Activated CD4-positive, alpha-beta T cell treated with anti-CD3 and anti-CD28 coated beads for 1 hour (primary cell): ENCODE data around the gene SEMA6A.

ENCODE experiments used
- DNase-seq: peaks from one replicate; pipeline ENCODE4 v3.0.0-alpha.2; 2020

The SEMA6A gene

DNA sequence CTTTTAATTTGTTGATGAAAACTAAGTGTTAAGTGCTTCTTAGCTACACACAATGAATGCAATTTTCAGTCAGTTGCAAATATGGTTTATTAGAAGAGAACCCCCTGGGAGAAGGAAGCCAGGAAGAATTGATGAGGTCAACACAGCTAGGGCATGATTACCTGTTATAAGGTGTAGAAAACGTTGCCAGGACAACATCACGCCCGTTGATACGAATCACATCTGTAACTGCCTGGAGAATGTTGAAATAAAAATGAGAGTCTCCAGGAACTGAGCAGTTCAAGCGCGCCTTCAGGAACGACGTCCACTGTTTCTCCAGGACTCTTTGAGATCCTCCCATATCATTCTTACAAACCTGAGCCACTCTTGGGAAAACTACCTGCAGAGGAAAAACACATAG lies 88.0 kb downstream of the SEMA6A start:
- DNase-seq, result no peak

- DNase-seq, result no peak
These were observed 90.0 kb downstream of the SEMA6A start for GRCh38 chr5:116484645-116485044.

DNA sequence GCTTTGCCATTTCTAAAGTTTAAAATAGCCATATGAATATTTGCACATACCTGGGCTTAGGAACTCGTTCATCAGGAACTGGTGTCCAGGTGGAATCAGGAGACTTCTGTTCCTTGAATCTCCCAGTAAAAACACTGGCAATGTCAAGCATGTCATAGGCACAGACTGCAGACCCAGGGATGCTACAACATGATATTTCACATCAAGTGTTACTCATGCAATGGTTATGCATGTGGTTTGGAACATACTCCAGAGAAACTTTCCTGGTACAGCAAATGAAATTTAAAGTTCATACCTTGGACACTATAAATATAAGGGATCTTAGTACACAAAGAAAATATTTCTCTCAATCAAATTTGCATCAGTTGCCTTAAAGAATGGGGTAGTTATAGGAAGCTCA lies 92.2 kb downstream of the SEMA6A start:
- DNase-seq, result no peak

DNA sequence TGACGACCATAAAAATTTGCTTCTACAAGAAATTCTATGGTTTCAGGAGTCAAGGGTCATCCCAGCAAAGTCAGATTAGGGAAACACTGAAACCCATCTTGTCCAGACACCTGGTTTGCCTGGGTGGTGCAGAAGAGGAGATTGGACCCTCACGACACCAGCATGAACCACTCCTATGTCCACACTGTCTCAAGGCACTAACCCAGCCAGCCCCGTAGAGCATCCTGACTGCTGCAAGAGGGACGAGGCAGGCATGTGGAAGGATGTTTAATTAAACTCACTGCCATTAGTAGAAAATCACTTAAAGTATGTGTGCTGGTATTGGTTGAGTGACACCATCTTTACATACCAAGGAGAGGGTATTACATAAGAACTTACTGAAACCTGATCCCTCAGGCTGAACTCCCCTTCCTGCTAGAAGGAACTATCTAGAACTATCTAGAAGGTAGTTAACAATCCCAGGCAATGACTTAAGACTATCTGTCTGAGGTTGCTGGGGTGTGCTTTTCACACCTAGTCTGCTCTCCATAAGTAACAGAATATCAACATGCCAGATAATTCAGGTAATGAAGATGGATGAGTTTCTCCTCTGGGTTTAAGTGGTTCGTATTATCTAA lies 93.6 kb downstream of the SEMA6A start:
- no peak for DNase-seq

DNA sequence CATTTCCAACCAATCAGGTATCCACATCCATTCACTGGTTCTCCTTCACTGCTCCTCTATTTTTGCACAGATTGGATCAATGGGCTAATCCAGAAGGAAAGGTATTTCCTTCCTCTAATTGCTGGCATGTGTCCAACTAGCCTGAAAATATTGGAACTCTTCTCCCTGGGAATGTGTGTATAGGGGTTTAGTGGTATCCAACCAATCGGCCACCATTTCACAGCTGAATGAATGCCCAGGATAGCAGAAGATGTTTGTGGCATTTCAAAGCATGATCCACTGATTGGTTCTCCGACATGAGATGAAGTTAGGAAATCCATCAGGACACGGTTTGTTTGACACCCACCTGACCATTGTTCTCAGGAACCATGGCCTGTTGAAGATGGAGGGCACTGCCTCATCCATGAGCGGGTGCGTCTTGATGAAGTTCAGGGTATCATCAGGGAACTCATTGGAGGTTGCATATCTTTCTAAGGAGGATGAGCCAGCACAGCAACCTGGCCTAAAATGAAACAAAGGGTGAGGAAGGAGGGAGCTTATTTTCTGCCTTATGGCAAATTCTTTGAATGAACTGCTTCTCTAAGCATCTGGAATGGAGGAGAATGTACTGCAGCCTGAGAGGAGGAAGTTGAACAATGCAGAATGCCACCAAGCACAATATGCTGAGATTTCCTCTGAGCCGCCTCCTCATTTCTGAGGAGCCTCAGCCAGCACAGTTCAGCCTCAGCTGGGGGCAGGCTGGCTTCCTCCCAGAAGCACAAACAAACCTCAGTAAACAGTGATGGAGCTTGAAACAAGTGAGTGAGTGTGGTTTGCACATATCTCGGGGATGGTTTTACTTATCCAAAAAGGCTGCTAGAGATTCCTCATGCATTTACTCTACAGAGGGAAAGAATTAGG lies 94.6 kb downstream of the SEMA6A start:
- DNase-seq, result no peak

- DNase-seq, result no peak
These were observed 96.1 kb downstream of the SEMA6A start for GRCh38 chr5:116478491-116478890.

- DNase-seq, result no peak
These were observed 97.6 kb downstream of the SEMA6A start for GRCh38 chr5:116476897-116477537.

GRCh38 chr5:116475338-116475737 lies 99.3 kb downstream of the SEMA6A start:
- DNase-seq, result no peak

GRCh38 chr5:116473706-116474105 lies 100.9 kb downstream of the SEMA6A start:
- no peak for DNase-seq

GRCh38 chr5:116472274-116472673 lies 102.3 kb downstream of the SEMA6A start:
- no peak for DNase-seq

DNA sequence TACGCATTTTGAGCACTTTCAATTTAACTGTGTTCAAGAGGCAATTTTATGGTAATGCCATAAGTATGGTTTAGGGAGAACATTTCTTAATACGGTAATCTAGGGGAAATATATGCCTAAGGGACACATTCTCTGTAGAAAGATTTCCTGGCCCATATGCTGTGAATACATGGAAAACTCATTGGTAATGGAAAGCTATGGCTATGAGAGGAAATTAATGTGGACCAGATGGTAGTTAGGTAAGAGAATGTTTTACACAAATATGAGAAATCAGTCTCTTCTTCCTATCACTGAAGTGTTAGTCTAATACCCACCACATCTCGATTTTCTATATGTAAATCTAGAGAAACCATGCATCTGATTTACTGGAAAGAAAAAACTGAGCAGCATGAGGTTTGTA lies 105.0 kb downstream of the SEMA6A start:
- DNase-seq, result no peak

DNA sequence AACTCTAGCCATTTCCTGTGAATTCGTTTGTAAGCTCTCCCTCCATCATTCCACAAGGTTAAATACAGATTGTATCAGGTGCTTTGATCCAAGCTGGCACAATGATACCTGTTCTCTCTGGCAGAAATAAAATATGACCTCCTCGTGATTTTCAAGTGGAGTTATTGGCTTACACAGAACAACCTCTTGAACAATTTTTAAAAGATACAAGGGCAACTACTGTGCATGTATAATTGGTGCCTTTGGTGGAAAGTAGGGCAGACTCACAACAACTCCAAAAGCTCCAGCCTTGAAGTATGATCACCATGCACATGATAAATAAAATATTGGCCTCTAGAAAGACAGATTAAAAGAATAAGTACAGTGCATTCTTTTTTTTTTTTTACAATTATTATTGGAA lies 106.0 kb downstream of the SEMA6A start:
- DNase-seq, result no peak

GRCh38 chr5:116467465-116467843 lies 107.2 kb downstream of the SEMA6A start:
- DNase-seq, result no peak

DNA sequence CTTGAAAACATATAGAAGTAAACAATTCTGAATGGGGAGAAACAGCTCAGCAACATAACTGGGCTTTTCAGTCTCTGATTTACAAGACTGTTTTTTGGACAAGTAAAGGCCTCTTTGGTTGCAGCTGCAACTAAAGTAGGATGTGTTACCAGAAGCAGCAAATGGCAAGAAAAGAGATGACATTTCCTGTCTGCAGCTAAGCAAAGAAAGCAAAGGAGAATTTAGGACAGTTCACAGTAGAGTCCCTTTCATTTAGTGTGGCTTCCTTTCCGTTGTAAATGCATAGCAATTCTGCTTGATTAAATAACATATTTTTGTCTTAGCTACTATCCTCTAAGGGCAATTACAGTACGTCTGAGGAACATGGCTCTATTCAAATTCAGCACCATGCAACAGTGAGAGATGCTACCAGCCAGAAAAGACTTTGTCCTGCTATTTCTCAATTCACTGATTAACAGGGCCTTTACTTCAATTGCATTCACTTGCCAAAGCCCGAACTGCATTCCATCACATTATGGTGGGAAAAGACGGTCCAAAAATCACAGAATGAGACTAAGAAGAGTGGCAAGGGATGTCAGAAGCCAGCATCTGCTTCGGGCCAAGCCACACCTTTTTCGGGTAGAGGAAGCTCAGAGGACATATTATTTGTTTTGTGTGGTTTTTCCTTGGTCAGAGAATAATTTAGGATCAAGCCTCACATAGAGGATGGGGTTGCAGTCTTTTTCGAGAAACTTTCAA lies 107.7 kb downstream of the SEMA6A start:
- DNase-seq, result no peak

- no peak for DNase-seq
These were observed 109.2 kb downstream of the SEMA6A start for GRCh38 chr5:116465411-116465810.

DNA sequence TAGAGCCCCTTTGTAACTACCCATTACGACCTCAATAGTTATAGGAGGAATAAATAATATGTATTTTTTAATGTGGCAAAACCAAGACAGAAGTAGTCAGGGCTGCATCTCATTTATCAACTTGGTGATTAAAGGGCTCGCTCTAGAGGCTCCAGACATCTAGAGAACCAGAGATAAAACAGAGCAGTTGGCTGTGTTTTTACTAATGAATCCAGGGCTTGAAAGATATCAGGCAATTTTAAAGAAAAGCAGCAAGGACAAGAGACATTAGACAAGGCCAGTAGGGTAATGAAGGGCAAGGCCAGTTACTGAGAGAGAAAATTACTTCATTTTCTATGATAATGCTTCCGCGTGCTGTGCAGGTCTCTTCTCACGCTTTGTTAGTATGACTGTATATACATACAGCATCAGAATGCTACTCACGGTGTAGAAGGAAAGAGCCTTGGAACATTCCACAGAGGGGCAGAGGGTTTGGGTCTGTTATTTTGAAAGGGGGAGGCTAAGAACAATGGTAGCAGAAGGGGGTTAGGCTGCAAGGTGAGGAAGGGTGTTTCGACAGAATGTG lies 110.4 kb downstream of the SEMA6A start:
- no peak for DNase-seq

- DNase-seq, result no peak
These were observed 112.1 kb downstream of the SEMA6A start for GRCh38 chr5:116462500-116462899.

GRCh38 chr5:116459301-116459700 lies 115.3 kb downstream of the SEMA6A start:
- no peak for DNase-seq

GRCh38 chr5:116457062-116457461 lies 117.6 kb downstream of the SEMA6A start:
- DNase-seq, result no peak

DNA sequence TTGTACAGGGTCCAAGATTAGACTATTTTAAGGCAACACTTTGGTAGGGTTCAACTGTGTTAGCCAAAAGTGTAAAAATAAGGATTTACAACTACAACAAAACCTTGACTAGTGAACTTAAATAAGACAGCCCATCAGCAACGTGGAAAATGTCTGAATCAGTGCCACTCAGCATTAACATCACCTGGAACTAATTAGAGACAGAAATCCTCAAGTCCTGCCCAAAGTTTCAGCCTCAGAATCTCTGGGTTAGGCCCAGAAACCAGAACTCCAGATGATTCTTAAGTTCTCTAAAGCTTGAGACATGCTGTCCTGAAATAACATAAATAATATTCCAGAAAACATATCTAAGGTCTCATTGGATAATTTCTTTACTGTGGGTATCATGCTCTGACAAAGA lies 118.6 kb downstream of the SEMA6A start:
- no peak for DNase-seq

DNA sequence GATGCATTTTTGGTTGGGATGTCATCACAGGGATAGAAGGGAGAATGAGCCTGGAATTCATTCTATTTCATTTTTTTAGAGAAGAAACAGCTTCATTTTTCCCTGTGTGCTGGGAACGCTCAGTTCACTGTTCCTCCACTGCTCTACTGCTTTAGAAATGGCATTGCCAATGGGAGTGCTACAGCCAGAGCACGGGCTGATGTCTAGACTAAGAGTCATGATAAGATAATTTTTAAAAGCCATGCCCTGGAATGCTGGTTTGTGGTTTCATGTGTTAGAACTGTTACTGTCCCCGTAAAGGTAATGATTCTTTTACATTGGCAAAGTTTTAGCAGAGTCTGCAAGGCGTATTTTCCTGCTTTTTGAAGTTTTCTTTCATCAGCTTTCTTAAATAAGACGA lies 119.6 kb downstream of the SEMA6A start:
- no peak for DNase-seq

GRCh38 chr5:116454417-116454927 lies 120.2 kb downstream of the SEMA6A start:
- no peak for DNase-seq

- DNase-seq, result no peak
These were observed 120.6 kb downstream of the SEMA6A start for GRCh38 chr5:116453988-116454411.
